Activated T-helper 2 cell treated with anti-CD3 and anti-CD28 coated beads, Interferon-gamma antibody, Interleukin-2, Interleukin-4, amounts not matched to agents 10 μg/mL and 5 μg/mL and 100 μg/mL, durations not matched to agents 14 hours and 24 hours and 36 hours (primary cell): ENCODE measurements around the gene ROMO1. TPM values are rescaled to one million over a fixed set of nuclear protein-coding genes. Genes with fewer than 3 reads are reported as not detected.

Experiments used
- DNase-seq: peaks from one replicate; pipeline ENCODE4 v3.0.0; 2021; ENCODE audit warnings: low spot score
- H3K27ac Mint-ChIP-seq: one replicate; pipeline ENCODE4 v1.8.0; 2021; ENCODE audit warnings: mixed read lengths
- H3K27me3 Mint-ChIP-seq: one replicate; pipeline ENCODE4 v1.8.0; 2021; ENCODE audit warnings: low read depth, mixed read lengths
- H3K36me3 Mint-ChIP-seq: one replicate; pipeline ENCODE4 v1.8.0; 2021; ENCODE audit warnings: low read depth, mixed read lengths
- H3K4me1 Mint-ChIP-seq: one replicate; pipeline ENCODE4 v1.8.0; 2021; ENCODE audit warnings: low read depth, mixed read lengths
- H3K4me3 Mint-ChIP-seq: one replicate; pipeline ENCODE4 v1.8.0; 2021; ENCODE audit warnings: low read depth, mild to moderate bottlenecking, moderate library complexity, mixed read lengths
- H3K9me3 Mint-ChIP-seq: one replicate; pipeline ENCODE4 v1.8.0; 2021; ENCODE audit warnings: mixed read lengths
- intact Hi-C: fragments of 100-400 bp; cut with micrococcal nuclease; formaldehyde crosslinking; loops from one replicate; pipeline ENCODE4 v1.15.1; 2023
- total RNA-seq: library from RNA; stranded (reverse); gene quantifications from 2 replicates; pipeline ENCODE4 v1.2.3, GENCODE V29; 2022

ROMO1 gene
- total RNA-seq = 93.0 and 98.4 TPM in 2 replicates

DNA sequence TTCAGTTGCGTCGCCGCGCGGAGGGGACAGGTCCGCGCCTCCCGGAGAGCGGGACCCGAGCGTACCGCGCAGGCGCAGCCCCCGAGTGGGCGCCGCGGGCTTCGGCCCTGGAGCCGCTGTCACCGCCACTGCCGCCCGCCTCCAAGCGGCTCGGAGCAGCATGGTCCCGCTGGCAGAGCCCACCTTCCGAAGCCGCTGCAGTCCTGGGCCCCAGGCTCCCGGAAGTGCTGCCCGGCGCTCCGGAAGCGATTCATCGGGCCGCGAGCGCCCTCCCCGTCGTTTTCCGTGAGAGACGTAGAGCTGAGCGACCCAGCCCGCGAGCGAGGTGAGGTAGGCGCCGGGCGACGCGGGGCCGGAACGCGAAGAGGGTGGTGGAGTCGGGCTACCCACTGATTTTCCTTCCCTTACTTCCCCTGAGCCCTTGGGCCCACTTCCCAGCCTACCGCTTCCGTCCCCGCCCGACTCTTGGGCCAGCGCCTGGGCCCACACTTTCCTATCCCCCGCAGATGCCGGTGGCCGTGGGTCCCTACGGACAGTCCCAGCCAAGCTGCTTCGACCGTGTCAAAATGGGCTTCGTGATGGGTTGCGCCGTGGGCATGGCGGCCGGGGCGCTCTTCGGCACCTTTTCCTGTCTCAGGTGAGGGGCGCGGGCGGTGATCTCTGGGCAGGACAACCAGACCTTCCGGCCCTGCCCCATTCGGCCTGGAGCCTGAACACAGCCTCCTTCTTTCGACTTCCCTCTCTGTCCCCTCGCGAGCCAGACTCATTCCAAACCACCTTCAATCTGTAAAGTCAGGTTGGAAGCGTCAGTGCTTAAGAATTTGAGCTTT lies at the start of gene ROMO1, which contains the start of gene NFS1:
TSS of gene ROMO1 (plus strand) at position 279 of the 830 bp plus-strand sequence. CDS start at position 507, 228 bp downstream.
TSS of gene NFS1 (minus strand) at position 226 of the 830 bp plus-strand sequence. CDS start at position 162, 64 bp downstream.
- intact Hi-C loops = loop anchor here (1.0 to 5.0 kb wide), 4 partner anchors 35 to 97 kb away; partner anchors contain the start of genes CPNE1, RBM12 and RBM39
- no peaks in the 10 kb centered on the region for H3K9me3 Mint-ChIP-seq
- H3K4me3 Mint-ChIP-seq = peak within 1 kb of the TSS; percentile 94
- H3K27me3 Mint-ChIP-seq = no peaks in the 10 kb centered on the region
- H3K27ac Mint-ChIP-seq = peak within 1 kb of the TSS; percentile 94
- peaks cover 31% of the 10 kb centered on the region for H3K4me1 Mint-ChIP-seq
- peaks cover 62% of the 10 kb centered on the region for H3K36me3 Mint-ChIP-seq
- peak; percentile 82 for DNase-seq

DNA sequence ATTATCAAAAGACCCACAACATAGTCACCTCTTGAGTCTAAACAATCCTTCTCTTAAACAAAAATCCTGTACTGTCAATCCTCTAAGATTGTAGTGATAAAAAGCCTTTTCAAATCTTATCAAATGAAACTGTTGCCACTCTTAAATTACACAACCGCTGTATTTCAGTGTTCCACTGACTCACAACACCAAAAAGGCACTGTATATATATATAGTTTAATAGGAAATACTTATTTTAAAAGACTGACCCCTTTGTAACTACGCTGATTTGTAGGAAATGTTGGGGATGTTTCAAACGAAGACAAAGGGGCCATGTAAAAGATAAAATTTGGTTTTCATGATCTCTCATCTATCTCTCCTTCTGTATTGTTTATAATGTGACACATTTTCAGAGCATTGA lies 48.6 kb upstream of the ROMO1 start:
- Mint-ChIP-seq H3K9me3 (no peaks in the 10 kb centered on the region), H3K27ac (peak overlapping the region; percentile 11), H3K4me3 (no peak overlapping the region), H3K36me3 (peaks cover 50% of the 10 kb centered on the region), H3K4me1 (peaks cover 22% of the 10 kb centered on the region), H3K27me3 (no peaks in the 10 kb centered on the region)
- DNase-seq = no peak
- intact Hi-C loops = no loop called here

DNA sequence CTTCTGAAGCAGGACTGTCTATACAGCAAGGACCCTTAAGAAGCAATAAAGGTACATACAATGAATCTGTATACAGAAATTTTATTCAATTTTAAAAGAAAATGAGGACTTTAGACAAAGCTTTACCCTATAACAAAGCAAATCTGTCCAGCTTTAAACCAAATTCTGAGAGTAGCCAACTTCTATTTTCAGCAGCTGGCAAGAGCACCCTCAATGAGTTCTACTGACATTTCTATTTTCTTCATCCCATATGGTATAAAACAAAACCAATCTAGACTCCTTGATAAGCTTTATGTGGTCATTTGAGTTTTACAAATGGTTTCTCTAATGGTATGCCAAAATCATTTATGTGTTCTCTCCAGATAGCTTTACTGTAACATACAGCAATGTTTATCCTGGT lies 47.2 kb upstream of the ROMO1 start:
- Mint-ChIP-seq H3K36me3 (peaks cover 53% of the 10 kb centered on the region), H3K27ac (no peak overlapping the region), H3K4me3 (no peak overlapping the region), H3K4me1 (peaks cover 27% of the 10 kb centered on the region), H3K27me3 (no peaks in the 10 kb centered on the region), H3K9me3 (no peaks in the 10 kb centered on the region)
- intact Hi-C loops = no loop called here
- no peak for DNase-seq

GRCh38 chr20:35652641-35653429 lies 46.4 kb upstream of the ROMO1 start:
- no peaks in the 10 kb centered on the region for H3K9me3 Mint-ChIP-seq
- no peak overlapping the region for H3K4me3 Mint-ChIP-seq
- intact Hi-C loops = no loop called here
- no peak for DNase-seq
- H3K27ac Mint-ChIP-seq = no peak overlapping the region
- H3K4me1 Mint-ChIP-seq = peaks cover 32% of the 10 kb centered on the region
- peaks cover 53% of the 10 kb centered on the region for H3K36me3 Mint-ChIP-seq
- H3K27me3 Mint-ChIP-seq = no peaks in the 10 kb centered on the region

- Mint-ChIP-seq H3K4me1 (peaks cover 31% of the 10 kb centered on the region), H3K4me3 (no peak overlapping the region), H3K27me3 (no peaks in the 10 kb centered on the region), H3K27ac (no peak overlapping the region), H3K36me3 (peaks cover 47% of the 10 kb centered on the region), H3K9me3 (no peaks in the 10 kb centered on the region)
- no peak for DNase-seq
- intact Hi-C loops = no loop called here
These were observed 45.8 kb upstream of the ROMO1 start for GRCh38 chr20:35653430-35653734.

- DNase-seq = no peak
- Mint-ChIP-seq H3K36me3 (peaks cover 46% of the 10 kb centered on the region), H3K4me3 (no peak overlapping the region), H3K9me3 (no peaks in the 10 kb centered on the region), H3K27ac (no peak overlapping the region), H3K27me3 (no peaks in the 10 kb centered on the region), H3K4me1 (peaks cover 31% of the 10 kb centered on the region)
- intact Hi-C loops = no loop called here
These were observed 45.3 kb upstream of the ROMO1 start for GRCh38 chr20:35653893-35654292.

DNA sequence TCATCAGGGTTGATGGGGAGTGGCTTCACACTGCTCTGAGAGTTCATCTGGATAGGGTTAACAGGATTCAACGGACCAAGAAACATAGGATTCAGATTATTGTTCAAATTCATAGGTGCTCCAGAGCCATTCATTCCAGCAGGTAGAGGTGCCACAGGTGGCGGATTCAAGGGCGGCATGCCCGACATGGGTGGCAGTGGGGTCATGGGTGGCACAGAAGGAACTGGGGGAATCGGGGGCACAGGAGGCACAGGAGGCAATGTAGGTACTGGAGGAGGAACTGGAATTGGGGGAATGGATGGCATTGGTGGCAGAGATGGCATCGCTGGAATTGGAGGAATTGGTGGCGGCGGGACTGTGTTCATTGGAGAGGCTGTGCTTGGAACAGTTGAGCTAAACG lies 44.8 kb upstream of the ROMO1 start:
- Mint-ChIP-seq H3K36me3 (peaks cover 46% of the 10 kb centered on the region), H3K4me1 (peaks cover 35% of the 10 kb centered on the region), H3K4me3 (no peak overlapping the region), H3K27ac (no peak overlapping the region), H3K27me3 (no peaks in the 10 kb centered on the region), H3K9me3 (no peaks in the 10 kb centered on the region)
- no peak for DNase-seq
- intact Hi-C loops = no loop called here

DNA sequence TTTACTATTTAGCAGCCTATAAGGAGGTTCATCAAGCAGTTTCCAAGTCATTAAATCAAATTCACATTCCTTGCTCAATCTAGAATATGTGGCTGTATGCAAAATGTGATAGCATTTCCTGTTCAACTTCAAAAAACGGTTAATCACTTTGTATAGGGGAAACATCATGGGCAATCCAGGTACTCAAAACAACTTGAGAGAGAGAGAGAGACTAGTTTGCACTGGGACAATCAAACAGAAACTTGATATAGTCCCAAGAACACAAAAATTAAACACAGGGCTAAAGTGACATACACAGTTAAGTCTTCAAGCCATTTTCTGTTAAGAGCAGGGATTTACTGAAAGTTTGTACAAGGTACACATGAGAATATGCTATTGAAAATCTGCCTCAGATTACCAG lies 41.9 kb upstream of the ROMO1 start:
- intact Hi-C loops = no loop called here
- no peaks in the 10 kb centered on the region for H3K27me3 Mint-ChIP-seq
- peaks cover 40% of the 10 kb centered on the region for H3K36me3 Mint-ChIP-seq
- H3K27ac Mint-ChIP-seq = peak overlapping the region; percentile 77
- no peaks in the 10 kb centered on the region for H3K9me3 Mint-ChIP-seq
- DNase-seq = no peak
- peaks cover 47% of the 10 kb centered on the region for H3K4me1 Mint-ChIP-seq
- H3K4me3 Mint-ChIP-seq = peak overlapping the region; percentile 20

GRCh38 chr20:35660122-35660937 lies 38.9 kb upstream of the ROMO1 start:
- Mint-ChIP-seq H3K4me1 (peaks cover 63% of the 10 kb centered on the region), H3K27me3 (no peaks in the 10 kb centered on the region), H3K4me3 (peak overlapping the region; percentile 95), H3K36me3 (peaks cover 58% of the 10 kb centered on the region), H3K9me3 (no peaks in the 10 kb centered on the region), H3K27ac (peak overlapping the region; percentile 99)
- no peak for DNase-seq
- intact Hi-C loops = loop anchor here (1.0 to 5.0 kb wide), 3 partner anchors 41 to 294 kb away; partner anchors contain the start of genes ERGIC3 and SCAND1

DNA sequence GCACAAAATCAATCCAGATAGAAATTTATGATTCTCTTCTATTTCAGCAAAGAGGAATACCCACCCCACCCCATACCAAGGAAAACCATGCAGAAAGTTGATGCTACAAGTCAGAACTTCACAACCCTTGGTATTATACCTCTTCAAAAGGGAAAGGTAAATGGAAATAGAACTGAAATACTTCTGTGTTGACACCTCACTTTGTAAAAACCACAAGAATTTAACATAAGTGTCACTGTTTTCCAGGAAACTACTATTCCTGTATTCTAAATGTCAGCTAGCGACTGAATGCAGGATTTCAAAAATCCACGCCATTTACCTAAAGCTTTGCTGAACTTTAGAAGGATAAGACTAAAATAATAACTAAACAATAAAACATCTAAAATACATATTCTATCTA lies 38.2 kb upstream of the ROMO1 start:
- Mint-ChIP-seq H3K4me1 (peaks cover 63% of the 10 kb centered on the region), H3K4me3 (peak overlapping the region; percentile 95), H3K27me3 (no peaks in the 10 kb centered on the region), H3K9me3 (no peaks in the 10 kb centered on the region), H3K27ac (peak overlapping the region; percentile 99), H3K36me3 (peaks cover 58% of the 10 kb centered on the region)
- intact Hi-C loops = loop anchor here (2.0 to 5.0 kb wide), 2 partner anchors 119 to 294 kb away; partner anchors contain the start of genes ERGIC3 and SCAND1
- DNase-seq = no peak

- Mint-ChIP-seq H3K27me3 (no peaks in the 10 kb centered on the region), H3K36me3 (peaks cover 53% of the 10 kb centered on the region), H3K9me3 (no peaks in the 10 kb centered on the region), H3K27ac (peak overlapping the region; percentile 99), H3K4me3 (peak overlapping the region; percentile 95), H3K4me1 (peaks cover 57% of the 10 kb centered on the region)
- DNase-seq = no peak
- intact Hi-C loops = loop anchor here (2.0 to 5.0 kb wide), 2 partner anchors 120 to 293 kb away; partner anchors contain the start of genes ERGIC3 and SCAND1
These were observed 37.3 kb upstream of the ROMO1 start for GRCh38 chr20:35661908-35662307.

DNA sequence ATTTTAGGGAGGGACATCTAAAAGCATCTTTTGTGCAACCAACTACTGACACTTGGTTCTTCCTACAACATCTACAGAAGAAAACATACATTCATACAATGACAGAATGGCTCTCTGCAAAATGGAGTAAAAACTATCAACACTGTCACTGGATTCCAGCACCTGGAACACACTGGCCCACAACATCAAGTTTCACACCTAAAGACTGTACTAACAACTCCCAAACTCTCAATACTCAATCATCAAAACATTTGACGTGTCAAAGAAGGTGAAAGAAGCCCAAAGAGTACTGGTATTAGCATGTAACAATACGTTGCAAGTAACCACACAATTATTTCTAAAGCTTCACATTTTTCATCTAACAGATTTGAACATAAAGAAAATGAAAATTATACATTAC lies 36.7 kb upstream of the ROMO1 start:
- H3K9me3 Mint-ChIP-seq = no peaks in the 10 kb centered on the region
- no peak for DNase-seq
- H3K36me3 Mint-ChIP-seq = peaks cover 47% of the 10 kb centered on the region
- intact Hi-C loops = loop anchor here (5.0 kb wide), 1 partner anchor 120 kb away; the partner anchor contains the start of gene ERGIC3
- H3K27me3 Mint-ChIP-seq = no peaks in the 10 kb centered on the region
- H3K4me3 Mint-ChIP-seq = peak overlapping the region; percentile 95
- peak overlapping the region; percentile 99 for H3K27ac Mint-ChIP-seq
- peaks cover 51% of the 10 kb centered on the region for H3K4me1 Mint-ChIP-seq
